ENCODE measurements around the gene LHFPL3.

- no peak for TF ChIP-seq CTCF (IDR thresholded peaks at IDR 0.05; ENCODE audit: low read length)
- no peak for TF ChIP-seq EZH2 (IDR thresholded peaks at IDR 0.05; ENCODE audit: borderline replicate concordance, low read length)
Measured at GRCh38 chr7:104551226-104551625, 222.8 kb downstream of the LHFPL3 start.

Measured in OCI-LY1 (cell line).